Neuron (in vitro differentiated cells): ENCODE results near the gene ROBO4.
A peak's percentile ranks its signal among the peaks of the same experiment; 100 is the strongest.

Experiments used
- H2AFZ ChIP-seq: one replicate; pipeline ENCODE4 v1.6.1; 2013; ENCODE audit warnings: low read depth, mild to moderate bottlenecking, inconsistent platforms, low read length, moderate library complexity
- H3K27me3 ChIP-seq: one replicate; pipeline ENCODE4 v1.6.1; 2013; ENCODE audit warnings: low read length; ENCODE audit not compliant: insufficient read depth
- H3K36me3 ChIP-seq: one replicate; pipeline ENCODE4 v1.6.1; 2013; ENCODE audit warnings: low read length; ENCODE audit not compliant: insufficient read depth
- H3K4me1 ChIP-seq: one replicate; pipeline ENCODE4 v1.6.1; 2013; ENCODE audit warnings: low read length; ENCODE audit not compliant: insufficient read depth
- H3K4me3 ChIP-seq: 2 replicates; pipeline ENCODE4 v1.5.1; 2013; ENCODE audit warnings: mild to moderate bottlenecking, low read length, moderate library complexity
- H3K9me3 ChIP-seq: one replicate; pipeline ENCODE4 v1.6.1; 2013; ENCODE audit warnings: low read length

The ROBO4 gene

DNA sequence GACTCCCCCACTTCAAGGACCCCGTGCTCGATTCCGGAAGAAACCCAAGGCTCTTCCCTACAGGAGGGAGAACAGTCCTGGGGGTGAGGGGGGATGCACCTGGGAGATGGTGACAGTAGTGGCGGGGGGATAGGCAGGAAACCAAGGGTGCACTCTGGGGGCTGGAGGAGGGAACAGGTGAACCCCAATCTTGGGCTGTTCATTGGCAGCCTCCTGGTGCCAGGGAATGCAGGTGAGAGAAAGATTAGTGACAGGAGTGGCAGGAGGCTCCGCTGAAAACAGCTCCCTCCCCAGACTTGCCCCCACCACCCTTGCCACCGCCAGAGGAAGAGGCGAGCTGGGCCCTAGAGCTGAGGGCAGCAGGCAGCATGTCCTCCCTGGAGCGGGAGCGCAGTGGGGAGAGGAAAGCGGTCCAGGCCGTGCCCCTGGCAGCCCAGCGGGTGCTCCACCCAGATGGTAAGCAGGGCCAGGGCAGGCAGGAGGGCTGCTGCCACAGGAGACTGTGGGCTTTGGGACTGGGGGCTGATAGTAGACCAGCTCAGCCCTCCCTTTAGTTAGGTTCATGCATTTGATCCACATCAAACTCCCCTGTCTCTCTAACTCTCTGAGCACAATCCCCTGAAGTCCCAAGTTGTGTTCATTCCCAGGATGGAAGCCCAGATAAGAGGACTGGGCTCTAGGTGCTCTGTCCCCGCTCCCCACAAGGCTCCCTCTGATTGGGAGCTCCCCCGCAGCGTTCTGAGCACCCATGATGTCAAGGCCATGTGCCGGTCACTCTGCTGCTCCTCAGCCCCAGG lies 18.0 kb downstream of the ROBO4 start:
- H3K36me3 ChIP-seq, result no peaks in the 10 kb centered on the region
- no peak overlapping the region for H2AFZ ChIP-seq
- H3K9me3 ChIP-seq, result no peaks in the 10 kb centered on the region
- H3K27me3 ChIP-seq, result peaks cover 10% of the 10 kb centered on the region
- peaks cover 5% of the 10 kb centered on the region for H3K4me1 ChIP-seq
- H3K4me3 ChIP-seq, result no peak overlapping the region

GRCh38 chr11:124878759-124879492 lies 18.7 kb downstream of the ROBO4 start:
- Histone ChIP-seq H3K4me3 (no peak overlapping the region), H3K27me3 (peaks cover 17% of the 10 kb centered on the region), H3K9me3 (no peaks in the 10 kb centered on the region), H3K4me1 (peaks cover 5% of the 10 kb centered on the region), H3K36me3 (no peaks in the 10 kb centered on the region), H2AFZ (no peak overlapping the region)

GRCh38 chr11:124877910-124878758 lies 19.5 kb downstream of the ROBO4 start:
- no peaks in the 10 kb centered on the region for H3K36me3 ChIP-seq
- H3K4me1 ChIP-seq, result peaks cover 5% of the 10 kb centered on the region
- no peak overlapping the region for H3K4me3 ChIP-seq
- H3K27me3 ChIP-seq, result peaks cover 24% of the 10 kb centered on the region
- no peaks in the 10 kb centered on the region for H3K9me3 ChIP-seq
- H2AFZ ChIP-seq, result no peak overlapping the region

GRCh38 chr11:124877631-124877909 lies 20.1 kb downstream of the ROBO4 start:
- peak overlapping the region; percentile 70 for H3K4me3 ChIP-seq
- no peaks in the 10 kb centered on the region for H3K36me3 ChIP-seq
- peaks cover 5% of the 10 kb centered on the region for H3K4me1 ChIP-seq
- H3K27me3 ChIP-seq, result peaks cover 29% of the 10 kb centered on the region
- H2AFZ ChIP-seq, result no peak overlapping the region
- H3K9me3 ChIP-seq, result no peaks in the 10 kb centered on the region

- peak overlapping the region; percentile 70 for H3K4me3 ChIP-seq
Observed at GRCh38 chr11:124876818-124877630, 20.6 kb downstream of the ROBO4 start.

GRCh38 chr11:124875943-124876817 lies 21.5 kb downstream of the ROBO4 start:
- Histone ChIP-seq H3K27me3 (peaks cover 43% of the 10 kb centered on the region), H3K4me1 (peaks cover 5% of the 10 kb centered on the region), H3K36me3 (no peaks in the 10 kb centered on the region), H3K4me3 (peak overlapping the region; percentile 70), H3K9me3 (no peaks in the 10 kb centered on the region), H2AFZ (peak overlapping the region; percentile 82)

More at GRCh38 chr11:124876818-124877630, 20.6 kb downstream of the ROBO4 start:
- Histone ChIP-seq H3K9me3 (no peaks in the 10 kb centered on the region), H3K27me3 (peaks cover 34% of the 10 kb centered on the region), H3K4me1 (peaks cover 5% of the 10 kb centered on the region), H3K36me3 (no peaks in the 10 kb centered on the region), H2AFZ (peak overlapping the region; percentile 82)

GRCh38 chr11:124875401-124875800 lies 22.3 kb downstream of the ROBO4 start:
- peaks cover 50% of the 10 kb centered on the region for H3K27me3 ChIP-seq
- peak overlapping the region; percentile 82 for H2AFZ ChIP-seq
- peak overlapping the region; percentile 70 for H3K4me3 ChIP-seq

GRCh38 chr11:124874571-124875255 lies 23.0 kb downstream of the ROBO4 start:
- Histone ChIP-seq H3K36me3 (no peaks in the 10 kb centered on the region), H3K9me3 (no peaks in the 10 kb centered on the region), H3K27me3 (peaks cover 57% of the 10 kb centered on the region), H3K4me1 (peaks cover 5% of the 10 kb centered on the region), H2AFZ (no peak overlapping the region), H3K4me3 (no peak overlapping the region)

More at GRCh38 chr11:124875401-124875800, 22.3 kb downstream of the ROBO4 start:
- H3K36me3 ChIP-seq, result no peaks in the 10 kb centered on the region
- no peaks in the 10 kb centered on the region for H3K9me3 ChIP-seq
- H3K4me1 ChIP-seq, result peaks cover 5% of the 10 kb centered on the region

DNA sequence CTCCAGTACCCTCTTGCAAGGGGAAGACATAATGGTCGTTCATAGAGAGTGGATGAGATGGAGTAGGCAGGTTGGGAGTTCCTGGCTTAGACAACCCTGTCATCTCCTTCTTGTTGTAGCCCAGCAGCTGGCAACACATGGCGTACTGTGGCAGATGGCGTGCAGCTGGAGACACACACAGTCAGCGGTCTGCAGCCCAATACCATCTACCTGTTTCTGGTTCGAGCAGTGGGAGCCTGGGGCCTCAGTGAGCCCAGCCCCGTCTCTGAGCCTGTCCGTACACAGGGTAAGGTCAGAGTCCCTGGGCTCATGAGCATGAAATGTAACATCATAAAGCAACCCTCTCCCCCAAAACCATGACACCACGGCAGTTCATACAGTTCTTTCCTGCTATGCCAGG lies 23.7 kb downstream of the ROBO4 start:
- H3K4me1 ChIP-seq, result peaks cover 6% of the 10 kb centered on the region
- no peaks in the 10 kb centered on the region for H3K36me3 ChIP-seq
- no peak overlapping the region for H3K4me3 ChIP-seq
- no peaks in the 10 kb centered on the region for H3K9me3 ChIP-seq
- no peak overlapping the region for H2AFZ ChIP-seq
- H3K27me3 ChIP-seq, result peaks cover 65% of the 10 kb centered on the region

DNA sequence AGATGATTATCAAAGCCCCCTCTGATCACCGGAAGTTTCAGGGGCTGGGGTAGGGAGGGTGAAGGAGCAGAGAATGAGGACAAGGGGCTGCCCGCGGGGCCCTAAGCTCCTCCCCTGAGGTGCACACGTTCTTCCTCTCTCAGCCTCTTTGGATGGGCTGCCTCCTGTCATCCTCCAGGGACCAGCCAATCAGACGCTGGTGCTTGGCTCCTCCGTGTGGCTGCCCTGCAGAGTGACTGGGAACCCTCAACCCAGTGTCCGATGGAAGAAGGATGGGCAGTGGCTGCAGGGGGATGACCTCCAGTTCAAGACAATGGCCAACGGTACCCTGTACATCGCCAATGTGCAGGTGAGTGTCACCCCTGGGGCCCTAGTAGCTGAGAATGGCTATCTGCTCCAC lies 24.9 kb downstream of the ROBO4 start:
- peaks cover 77% of the 10 kb centered on the region for H3K27me3 ChIP-seq

DNA sequence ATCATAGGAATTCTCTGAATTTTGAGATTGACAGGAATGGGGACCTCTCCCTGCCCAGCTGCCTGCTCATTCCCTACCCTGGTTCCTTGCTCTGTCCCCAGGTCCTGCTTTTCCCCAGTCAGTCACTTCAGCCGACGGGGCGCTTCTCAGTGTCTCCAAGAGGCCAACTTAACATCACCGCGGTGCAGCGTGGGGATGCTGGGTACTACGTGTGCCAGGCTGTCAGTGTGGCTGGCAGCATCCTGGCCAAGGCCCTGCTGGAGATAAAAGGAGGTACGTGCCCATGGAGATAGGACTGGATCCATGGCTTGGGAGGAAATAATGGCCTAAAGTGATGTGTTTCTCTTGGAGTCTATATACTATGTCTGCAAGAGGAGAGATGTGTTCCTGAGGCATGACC lies 25.4 kb downstream of the ROBO4 start:
- no peaks in the 10 kb centered on the region for H3K36me3 ChIP-seq
- H2AFZ ChIP-seq, result no peak overlapping the region
- H3K9me3 ChIP-seq, result no peaks in the 10 kb centered on the region
- no peak overlapping the region for H3K4me3 ChIP-seq
- peaks cover 80% of the 10 kb centered on the region for H3K27me3 ChIP-seq
- peaks cover 8% of the 10 kb centered on the region for H3K4me1 ChIP-seq

More for the DNA sequence above, 24.9 kb downstream of the ROBO4 start:
- Histone ChIP-seq H3K36me3 (no peaks in the 10 kb centered on the region), H3K9me3 (no peaks in the 10 kb centered on the region), H3K4me1 (peaks cover 9% of the 10 kb centered on the region), H3K4me3 (no peak overlapping the region), H2AFZ (no peak overlapping the region)
